HG02571 (cell line): Measurements from ENCODE around the gene TIMM17B.

ENCODE experiments used
- ATAC-seq: cut with Tn5 transposase; IDR thresholded peaks from one replicate; pipeline ENCODE4 v1.9.1; 2021; ENCODE audit warnings: mild to moderate bottlenecking, moderate library complexity; ENCODE audit not compliant: unreplicated experiment

TIMM17B gene

DNA sequence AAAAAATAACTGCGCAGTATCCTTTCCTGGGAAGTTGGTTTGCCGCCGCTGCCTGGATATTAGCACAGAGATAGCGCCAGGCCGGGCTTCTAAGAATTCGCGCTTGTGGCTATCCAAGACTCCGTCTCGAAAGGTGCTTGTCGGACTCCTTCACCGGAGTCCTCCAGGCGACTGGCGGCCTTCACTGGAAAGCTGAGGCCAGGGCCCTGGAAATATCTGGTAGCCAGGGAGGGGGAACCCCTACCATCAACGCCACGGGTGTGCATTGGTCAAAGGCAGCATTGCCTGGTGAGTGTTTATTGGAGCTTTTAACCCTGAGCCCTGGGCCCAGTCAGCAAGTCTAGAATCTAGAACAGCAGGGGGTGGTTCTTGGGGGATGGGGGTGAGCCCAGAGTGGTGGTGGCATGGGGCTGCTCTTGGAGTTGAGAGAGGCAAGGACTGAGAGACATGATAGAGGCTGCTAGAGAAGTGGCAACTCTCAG is 21.8 kb upstream of the TIMM17B start:
- no peak for ATAC-seq

DNA sequence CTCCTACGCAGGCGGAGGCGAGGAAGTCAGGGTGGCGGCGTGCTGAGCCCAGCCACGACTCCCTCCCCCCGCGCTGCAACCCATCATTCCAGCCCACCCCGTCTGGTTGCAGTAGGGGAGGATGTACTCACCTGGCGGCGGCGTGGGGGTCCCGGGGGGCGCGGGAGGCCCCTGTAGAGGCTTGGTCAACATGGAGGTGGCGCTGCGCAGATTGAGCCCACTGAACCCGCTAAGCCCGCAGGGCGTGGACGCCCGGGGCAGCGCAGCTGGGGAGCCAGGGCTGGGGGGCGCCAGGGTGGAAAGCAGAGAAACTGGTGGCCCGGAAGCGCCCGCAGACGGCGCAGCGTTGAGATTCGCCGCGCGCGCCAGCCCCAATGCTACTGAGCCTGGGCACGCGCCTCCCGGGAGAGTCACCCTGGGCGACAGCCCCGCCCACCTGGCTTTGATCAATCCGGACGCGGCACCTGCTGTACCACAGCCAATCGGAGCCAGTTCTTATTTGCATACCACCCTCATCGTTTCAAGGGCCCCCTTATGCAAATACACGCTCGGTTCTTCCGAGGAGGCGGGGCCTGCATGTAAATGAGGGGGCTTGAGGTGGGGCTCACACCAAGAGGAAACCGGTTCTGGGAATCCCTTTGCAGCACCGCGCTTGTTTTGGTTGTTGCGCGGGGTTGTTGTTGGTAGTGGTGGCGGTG is 21.2 kb upstream of the TIMM17B start, which contains the start of gene PIM2:
PIM2 (minus strand) TSS at position 382 of the 698 bp plus-strand sequence; CDS start at position 192, 190 bp downstream.
- ATAC-seq, result peak; percentile 63

- ATAC-seq, result no peak
Measured at GRCh38 chrX:48918301-48918642, 20.7 kb upstream of the TIMM17B start.

DNA sequence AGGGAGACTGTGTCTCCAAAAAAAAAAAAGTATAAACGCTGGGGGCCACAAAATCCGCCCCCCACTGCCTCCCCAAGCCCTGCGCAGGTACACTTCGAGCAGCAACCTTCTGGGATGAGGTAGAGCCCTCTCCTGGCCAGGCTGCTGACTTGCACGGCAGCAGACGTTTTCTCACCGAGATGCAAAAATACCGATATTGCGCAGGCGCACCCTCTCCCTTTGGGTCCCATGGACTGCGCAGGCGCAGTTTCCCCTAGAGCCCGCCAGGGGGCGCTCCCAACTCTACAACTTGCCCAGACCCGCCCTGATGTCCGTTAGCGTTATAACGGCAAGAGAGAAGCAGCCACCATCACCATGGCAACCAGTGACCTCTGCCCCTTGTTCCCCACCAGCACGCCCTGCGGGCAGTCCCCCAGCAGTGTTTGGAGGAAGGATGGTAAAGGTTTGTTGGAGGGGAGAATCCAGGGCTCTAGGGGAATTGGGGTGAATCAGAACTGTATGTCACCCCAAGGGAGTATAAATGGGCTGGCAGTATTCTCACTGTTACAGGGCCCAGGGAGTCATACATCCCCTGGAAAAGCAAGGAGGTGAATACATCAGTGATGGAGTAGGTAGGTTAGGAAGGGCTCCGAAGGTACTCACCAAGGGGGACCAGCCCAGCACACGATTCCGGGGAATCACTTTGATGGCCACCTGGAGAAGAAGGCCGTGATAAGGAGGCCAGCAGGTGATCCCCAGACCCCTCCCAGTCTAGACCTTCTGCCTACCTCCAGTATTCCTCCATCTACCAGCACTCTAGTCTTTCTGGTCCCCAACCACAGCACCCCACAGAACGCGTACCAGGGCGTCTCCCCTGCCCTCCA is 19.8 kb upstream of the TIMM17B start:
- ATAC-seq, result no peak

DNA sequence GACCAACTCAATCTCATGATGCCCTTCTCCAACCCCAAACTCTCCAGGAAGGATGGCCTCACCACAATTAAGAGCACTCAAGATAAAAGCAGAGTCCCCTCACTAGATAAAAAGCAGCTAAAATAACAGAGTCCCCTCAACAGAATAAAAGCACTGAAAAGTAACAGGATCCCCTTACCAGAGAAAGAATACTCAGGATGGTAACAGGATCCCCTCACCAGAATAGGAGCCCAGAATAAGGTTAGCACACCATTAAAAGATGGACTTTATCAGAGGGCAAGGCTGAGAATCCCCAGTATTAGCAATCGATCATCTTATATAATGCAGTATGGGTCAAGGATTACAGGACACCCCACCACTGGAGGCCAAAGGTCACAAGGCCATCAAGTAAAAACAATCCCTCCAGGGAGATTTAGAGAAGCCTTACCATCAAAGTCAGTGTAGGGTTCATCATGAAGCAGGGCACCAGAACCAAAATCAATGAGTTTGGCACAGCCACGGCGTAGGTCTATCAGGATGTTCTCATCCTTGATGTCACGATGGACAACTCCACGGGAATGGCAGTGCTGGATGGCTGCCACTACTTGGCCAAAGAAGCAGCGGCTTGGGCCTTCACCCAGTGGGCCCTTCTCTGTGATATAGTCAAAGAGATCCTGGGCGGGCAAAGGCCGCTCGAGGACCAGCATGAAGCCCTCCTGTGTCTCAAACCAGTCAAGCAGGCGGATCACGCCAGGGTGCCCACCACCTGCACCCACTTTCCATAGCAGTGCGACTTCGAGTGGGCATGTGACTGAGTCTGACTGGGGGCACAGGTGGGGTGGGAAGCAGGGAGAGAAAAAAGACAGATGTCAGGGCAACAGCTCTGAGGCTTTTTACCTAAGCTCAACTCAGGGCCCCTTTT is 17.3 kb upstream of the TIMM17B start:
- no peak for ATAC-seq

DNA sequence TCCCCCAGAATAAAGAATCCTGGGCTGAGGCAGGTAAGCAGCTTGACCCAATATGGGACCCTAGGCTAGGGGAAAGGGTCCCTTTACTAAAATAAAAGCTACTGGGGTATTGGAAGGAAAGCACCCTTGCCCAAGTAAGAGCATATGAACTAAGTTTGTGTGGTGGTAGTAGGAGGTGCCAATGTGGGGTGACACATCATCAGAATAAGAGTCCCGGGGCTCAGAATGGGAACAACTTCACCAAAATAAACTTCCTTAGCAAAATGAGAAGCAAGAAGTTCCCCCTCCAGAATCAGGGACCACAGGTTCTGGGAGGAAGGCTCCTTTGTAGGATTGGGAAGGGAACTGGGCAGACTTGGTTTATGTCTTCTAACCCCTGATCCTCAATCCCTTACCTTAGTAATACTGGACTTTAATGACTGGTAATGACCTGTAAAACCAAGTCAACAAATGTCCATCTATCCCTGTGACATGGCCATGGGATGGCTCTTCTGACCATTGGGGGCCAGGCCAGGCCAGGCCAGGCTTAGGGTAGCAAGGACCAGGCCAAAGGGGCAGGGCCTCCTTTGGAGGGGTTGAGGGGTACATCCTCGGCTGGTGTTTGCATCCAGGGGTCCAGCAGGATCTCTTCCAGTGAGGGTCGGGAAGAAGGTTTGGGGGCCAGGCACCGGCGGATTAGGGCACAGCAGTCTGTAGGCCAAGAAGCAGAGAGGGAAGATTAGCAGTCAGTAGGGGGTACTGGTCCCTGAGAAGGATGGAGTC is 16.2 kb upstream of the TIMM17B start:
- ATAC-seq, result no peak

DNA sequence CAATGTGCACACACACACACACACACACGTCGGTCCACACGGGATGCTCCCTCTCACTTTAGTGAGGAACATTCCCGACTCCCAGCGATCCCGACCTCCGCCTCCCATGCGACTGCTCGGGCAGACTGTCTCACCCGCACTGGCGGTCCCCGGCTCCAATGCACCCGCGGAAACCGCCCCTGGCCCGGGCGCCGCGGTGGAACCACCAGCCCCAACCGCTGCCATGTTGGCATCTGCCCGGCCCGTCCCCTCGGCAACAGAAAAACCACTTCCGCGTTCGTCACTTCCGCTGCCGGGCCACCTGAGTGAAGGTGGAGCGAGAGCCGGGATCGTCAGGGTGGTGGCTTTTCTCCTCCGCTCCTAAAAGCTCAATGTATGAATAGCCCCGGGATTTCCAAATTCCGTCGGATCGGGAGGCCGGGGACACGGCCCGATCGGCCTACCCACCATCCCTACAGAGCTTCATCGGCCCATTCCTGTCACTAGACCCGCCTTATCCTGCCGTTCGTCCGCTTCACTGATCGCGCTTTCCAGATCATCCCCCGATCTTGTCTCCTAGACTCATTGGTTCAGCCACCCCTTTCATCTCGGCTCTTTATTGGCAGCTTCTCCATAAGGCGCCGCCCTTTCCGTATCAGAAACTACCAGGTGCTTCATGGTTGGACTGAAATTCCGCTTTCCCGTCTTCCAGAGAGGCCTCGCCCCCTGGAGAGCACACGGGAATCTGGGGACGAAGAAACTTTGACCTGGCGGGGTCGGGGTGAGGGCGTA is 14.0 kb upstream of the TIMM17B start, which contains the start of gene SLC35A2:
SLC35A2 (minus strand) TSS at position 235 of the 771 bp plus-strand sequence; CDS start at position 225, 10 bp downstream.
- peak; percentile 61 for ATAC-seq

DNA sequence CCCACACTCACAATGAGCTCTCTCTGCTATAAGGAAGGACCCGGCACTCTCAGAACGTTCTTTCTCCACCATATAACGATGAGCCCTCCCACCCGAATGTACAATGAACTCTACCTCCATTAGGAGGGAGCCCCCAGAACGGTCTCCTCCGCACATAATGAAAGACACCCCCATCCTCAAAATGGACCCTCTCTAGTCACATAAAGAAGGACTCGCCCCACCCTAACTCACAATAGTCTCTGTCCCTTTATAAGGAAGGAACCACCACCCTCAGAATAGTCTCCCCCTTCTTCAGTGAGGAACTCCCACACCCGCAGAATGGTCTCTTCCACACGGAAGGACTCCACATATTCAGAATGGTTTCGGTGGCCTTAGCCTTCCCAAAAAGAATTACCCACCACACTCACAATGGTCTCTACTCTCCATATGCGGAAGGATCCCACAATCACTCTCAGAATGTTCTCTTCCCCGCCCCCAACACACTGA is 13.4 kb upstream of the TIMM17B start:
- ATAC-seq, result no peak

GRCh38 chrX:48909703-48910294 is 12.2 kb upstream of the TIMM17B start:
- no peak for ATAC-seq

- no peak for ATAC-seq
Measured at GRCh38 chrX:48908600-48908999, 11.0 kb upstream of the TIMM17B start.

DNA sequence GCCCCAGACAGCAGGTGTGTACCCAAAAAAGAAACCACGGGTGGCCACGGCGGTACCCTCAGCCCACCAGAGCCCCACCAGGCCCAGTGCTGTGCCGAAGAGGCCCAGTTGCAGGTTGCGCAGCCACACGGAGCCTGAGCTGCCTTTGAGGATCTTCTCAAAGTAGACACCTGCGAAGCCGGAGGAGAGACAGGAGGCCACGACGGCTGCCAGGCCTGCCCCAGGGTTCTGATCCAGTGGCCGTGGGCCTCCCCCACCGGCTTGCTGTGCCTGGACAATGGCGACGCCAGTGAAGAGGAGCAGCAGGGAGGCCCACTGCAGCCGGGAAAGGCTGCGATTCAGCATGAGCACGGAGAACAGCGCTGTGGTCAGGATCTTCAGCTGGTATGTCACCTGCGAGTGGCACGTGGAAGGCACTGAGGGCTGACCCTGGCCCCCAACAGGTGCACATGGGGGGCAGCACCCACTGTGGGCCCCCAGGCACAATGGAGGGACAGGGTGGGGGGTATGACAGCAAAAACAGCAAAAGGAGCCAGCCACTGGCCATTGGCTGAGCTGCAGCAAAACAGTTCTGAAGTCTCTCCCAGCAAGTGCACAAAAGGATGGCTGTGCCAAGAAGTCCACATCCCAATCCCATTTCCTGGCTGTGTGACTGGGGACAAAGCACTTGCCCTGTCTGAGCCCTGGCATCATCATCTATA is 7.7 kb upstream of the TIMM17B start:
- ATAC-seq, result no peak

GRCh38 chrX:48904626-48905025 is 7.1 kb upstream of the TIMM17B start:
- no peak for ATAC-seq

GRCh38 chrX:48904180-48904579 is 6.6 kb upstream of the TIMM17B start:
- ATAC-seq, result no peak

- no peak for ATAC-seq
Measured at GRCh38 chrX:48903290-48903689, 5.7 kb upstream of the TIMM17B start.

- ATAC-seq, result no peak
Measured at GRCh38 chrX:48902776-48903175, 5.2 kb upstream of the TIMM17B start.

DNA sequence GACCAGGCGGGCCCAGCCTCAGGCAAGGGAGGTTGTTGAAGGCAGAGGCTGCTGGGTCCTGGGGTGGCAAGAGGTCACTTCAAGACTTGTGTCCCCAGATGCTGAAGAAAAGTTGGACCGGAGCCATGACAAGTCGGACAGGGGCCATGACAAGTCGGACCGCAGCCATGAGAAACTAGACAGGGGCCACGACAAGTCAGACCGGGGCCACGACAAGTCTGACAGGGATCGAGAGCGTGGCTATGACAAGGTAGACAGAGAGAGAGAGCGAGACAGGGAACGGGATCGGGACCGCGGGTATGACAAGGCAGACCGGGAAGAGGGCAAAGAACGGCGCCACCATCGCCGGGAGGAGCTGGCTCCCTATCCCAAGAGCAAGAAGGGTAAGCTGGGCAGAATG is 4.6 kb upstream of the TIMM17B start:
- ATAC-seq, result no peak

GRCh38 chrX:48901069-48901468 is 3.5 kb upstream of the TIMM17B start:
- ATAC-seq, result no peak

GRCh38 chrX:48899078-48899410 is 1.5 kb upstream of the TIMM17B start:
- ATAC-seq, result no peak
